GM23338 (cell line): ENCODE results near the gene PCSK6. TPM values are rescaled to one million over a fixed set of nuclear protein-coding genes. Genes with fewer than 3 reads are reported as not detected.

Experiments
- ATAC-seq: fragments of 200-7000 bp; cut with Tn5 transposase; 3 replicates; pipeline ENCODE4 v1.9.1; 2020
- DNase-seq: peaks from one replicate; pipeline ENCODE4 v3.0.0-alpha.2; 2015; ENCODE audit warnings: low spot score
- H2AFZ ChIP-seq: fragments of 200-600 bp; sonication (generic); 2 replicates; pipeline ENCODE4 v1.8.0; 2016; ENCODE audit warnings: antibody characterized with exemption, mild to moderate bottlenecking, moderate library complexity
- H3F3A ChIP-seq: fragments of 200-600 bp; sonication (generic); replicated peaks from 2 replicates; pipeline ENCODE4 v1.8.0; 2017; ENCODE audit warnings: antibody characterized with exemption, mixed run types, low read depth
- H3K27ac ChIP-seq: fragments of 200-600 bp; sonication (generic); 2 replicates; pipeline ENCODE4 v1.6.1; 2016; ENCODE audit warnings: low read depth
- H3K27me3 ChIP-seq: fragments of 200-600 bp; sonication (generic); 2 replicates; pipeline ENCODE4 v1.8.0; 2016; ENCODE audit warnings: mild to moderate bottlenecking, mixed run types, moderate library complexity; ENCODE audit not compliant: insufficient read depth
- H3K36me3 ChIP-seq: fragments of 200-600 bp; sonication (generic); 2 replicates; pipeline ENCODE4 v1.8.0; 2016; ENCODE audit warnings: mild to moderate bottlenecking; ENCODE audit not compliant: insufficient read depth
- H3K4me1 ChIP-seq: fragments of 200-600 bp; sonication (generic); 2 replicates; pipeline ENCODE4 v1.8.0; 2016; ENCODE audit warnings: mild to moderate bottlenecking, moderate library complexity; ENCODE audit not compliant: insufficient read depth
- H3K4me2 ChIP-seq: fragments of 200-600 bp; sonication (generic); 2 replicates; pipeline ENCODE4 v1.7.1; 2017; ENCODE audit warnings: mixed run types
- H3K4me3 ChIP-seq: fragments of 200-600 bp; sonication (generic); 2 replicates; pipeline ENCODE4 v1.6.1; 2016; ENCODE audit warnings: mixed run types
- H3K79me2 ChIP-seq: fragments of 200-600 bp; sonication (generic); replicated peaks from 2 replicates; pipeline ENCODE4 v1.8.0; 2017; ENCODE audit warnings: mild to moderate bottlenecking; ENCODE audit not compliant: insufficient read depth
- H3K9me2 ChIP-seq: fragments of 200-600 bp; sonication (generic); 2 replicates; pipeline ENCODE4 v1.8.0; 2017; ENCODE audit not compliant: insufficient read depth
- H4K20me1 ChIP-seq: fragments of 200-600 bp; sonication (generic); replicated peaks from 2 replicates; pipeline ENCODE4 v1.8.0; 2017; ENCODE audit warnings: mild to moderate bottlenecking; ENCODE audit not compliant: insufficient read depth
- H3K27ac Mint-ChIP-seq: 2 replicates; pipeline ENCODE4 v1.8.0; 2020; ENCODE audit warnings: inconsistent platforms, mild to moderate bottlenecking, moderate library complexity, mixed read lengths
- H3K27me3 Mint-ChIP-seq: 3 replicates; pipeline ENCODE4 v1.8.0; 2022; ENCODE audit warnings: low read depth, mild to moderate bottlenecking, moderate library complexity, mixed read lengths, inconsistent platforms; ENCODE audit not compliant: insufficient read depth, poor library complexity
- H3K36me3 Mint-ChIP-seq: 3 replicates; pipeline ENCODE4 v1.8.0; 2021; ENCODE audit warnings: low read depth, mild to moderate bottlenecking, inconsistent platforms, moderate library complexity, mixed read lengths
- H3K4me1 Mint-ChIP-seq: 3 replicates; pipeline ENCODE4 v1.8.0; 2020; ENCODE audit warnings: mild to moderate bottlenecking, inconsistent platforms, mixed read lengths
- H3K4me3 Mint-ChIP-seq: 3 replicates; pipeline ENCODE4 v1.8.0; 2021; ENCODE audit warnings: moderate library complexity, mild to moderate bottlenecking, inconsistent platforms, mixed read lengths
- H3K9me3 Mint-ChIP-seq: 3 replicates; pipeline ENCODE4 v1.8.0; 2020; ENCODE audit warnings: moderate library complexity, mild to moderate bottlenecking, inconsistent platforms, mixed read lengths
- CTCF ChIP-seq, 2 experiments: fragments of 200-600 bp in 1 of 2; sonication (generic) in 1 of 2; conservative IDR thresholded peaks; 2 replicates each; pipeline versions ENCODE4 v1.5.1 to v1.6.1; 2016 to 2017; ENCODE audit warnings: antibody characterized with exemption in 2 of 2, low read depth in 2 of 2, mild to moderate bottlenecking in 2 of 2, moderate library complexity in 1 of 2
- EZH2 ChIP-seq: fragments of 200-600 bp; sonication (generic); IDR thresholded peaks from one replicate; pipeline ENCODE4 v1.8.0; 2017; ENCODE audit warnings: antibody characterized with exemption, mild to moderate bottlenecking, low read depth; ENCODE audit not compliant: unreplicated experiment
- EZH2phosphoT487 ChIP-seq: fragments of 200-600 bp; sonication (generic); IDR thresholded peaks from one replicate; pipeline ENCODE4 v1.8.1; 2018; ENCODE audit warnings: antibody characterized with exemption; ENCODE audit not compliant: unreplicated experiment
- NANOG ChIP-seq: IDR thresholded peaks from 2 replicates; pipeline ENCODE4 v1.6.1; 2016; ENCODE audit warnings: antibody characterized with exemption, borderline replicate concordance
- POLR2AphosphoS5 ChIP-seq: IDR thresholded peaks from 2 replicates; pipeline ENCODE4 v1.6.1; 2016; ENCODE audit warnings: antibody characterized with exemption, low read depth
- REST ChIP-seq: IDR thresholded peaks from one replicate; pipeline ENCODE4 v1.6.1; 2018; ENCODE audit warnings: antibody characterized with exemption; ENCODE audit not compliant: unreplicated experiment
- STAT1 ChIP-seq: IDR thresholded peaks from one replicate; pipeline ENCODE4 v1.6.1; 2016; ENCODE audit warnings: antibody characterized with exemption; ENCODE audit not compliant: unreplicated experiment
- ZNF114 ChIP-seq: fragments of 250-450 bp; sonication (Bioruptor Pico); IDR thresholded peaks from 2 replicates; pipeline ENCODE4 v1.5.0; 2020; ENCODE audit warnings: mild to moderate bottlenecking, moderate library complexity
- ZNF331 ChIP-seq: fragments of 250-450 bp; sonication (Bioruptor Pico); IDR thresholded peaks from 2 replicates; pipeline ENCODE4 v1.5.0; 2020; ENCODE audit warnings: low read depth, mild to moderate bottlenecking, moderate library complexity
- ZNF462 ChIP-seq: fragments of 250-450 bp; sonication (Bioruptor Pico); IDR thresholded peaks from 2 replicates; pipeline ENCODE4 v1.5.0; 2020; ENCODE audit warnings: mild to moderate bottlenecking, moderate library complexity
- polyA plus RNA-seq: library from polyadenylated mRNA; unstranded; fragments of >200 nt; fragmentation: Nextera tagmentation; extraction: Ambion mirVana; gene quantifications from 2 replicates; pipeline ENCODE4 v1.2.1, GENCODE V29; 2016
- total RNA-seq: library from RNA; depleted of rRNA; stranded (reverse); fragments of >200 nt; shearing (Covaris generic); gene quantifications from 2 replicates; pipeline ENCODE4 v1.2.3, GENCODE V29; 2014

PCSK6 gene
- total and polyA plus RNA-seq, 2 experiments from 2014 or later = 1.7 to 6.7 TPM

GRCh38 chr15:101469520-101470288, 19.8 kb downstream of the PCSK6 start (continued):
- no peak for TF ChIP-seq CTCF (conservative IDR thresholded peaks at IDR 0.05; ENCODE audit: low read depth in 2 of 2)
- TF ChIP-seq EZH2phosphoT487 = no peak
- no peak for TF ChIP-seq REST

- no peaks in the 10 kb centered on the region for H3F3A ChIP-seq
- no peak overlapping the region for H3K27ac ChIP-seq
- no peaks in the 10 kb centered on the region for H3K79me2 ChIP-seq
- Mint-ChIP-seq H3K4me1 (peaks cover 10% of the 10 kb centered on the region; the same call in 2 of the 3 replicates), H3K36me3 (no peaks in the 10 kb centered on the region), H3K27ac (no peak overlapping the region), H3K9me3 (no peaks in the 10 kb centered on the region), H3K4me3 (no peak overlapping the region), H3K27me3 (peaks cover 2% of the 10 kb centered on the region)
- no peak for DNase-seq
- H3K27me3 ChIP-seq = no peaks in the 10 kb centered on the region
- H3K9me2 ChIP-seq = no peaks in the 10 kb centered on the region
- H3K4me1 ChIP-seq = no peaks in the 10 kb centered on the region
- H3K4me2 ChIP-seq = no peak overlapping the region
- ATAC-seq = no peak
- H4K20me1 ChIP-seq = no peaks in the 10 kb centered on the region
- no peak overlapping the region for H2AFZ ChIP-seq
- no peaks in the 10 kb centered on the region; the same call in 1 of the 2 replicates for H3K36me3 ChIP-seq
- no peak overlapping the region for H3K4me3 ChIP-seq
- TF ChIP-seq STAT1 = no peak
- TF ChIP-seq POLR2AphosphoS5 = no peak
- no peak for TF ChIP-seq ZNF462 (CRISPR knock-in tag)
- TF ChIP-seq ZNF114 = no peak
- TF ChIP-seq ZNF331 (CRISPR knock-in tag) = no peak
- no peak for TF ChIP-seq NANOG
- TF ChIP-seq EZH2 = no peak
- no peak for TF ChIP-seq EZH2phosphoT487
Measured at GRCh38 chr15:101466188-101466587, 23.3 kb downstream of the PCSK6 start.
